Bronchial epithelial cell (primary cell): ENCODE results near the gene REM2. TPM values are rescaled to one million over a fixed set of nuclear protein-coding genes. Genes with fewer than 3 reads are reported as not detected.

Experiments
- DNase-seq: peaks from one replicate; pipeline ENCODE4 v3.0.0-alpha.2; 2010; ENCODE audit warnings: low read depth
- FAIRE-seq: peaks from 2 replicates; lab custom pipeline; 2011; peaks lifted over from hg19 to GRCh38; lab: Jason Lieb, UNC
- H3K27me3 ChIP-seq: 2 replicates; pipeline ENCODE4 v1.5.1; 2011; ENCODE audit warnings: low read length; ENCODE audit not compliant: control insufficient read depth, insufficient read depth
- H3K36me3 ChIP-seq: 2 replicates; pipeline ENCODE4 v1.5.1; 2011; ENCODE audit warnings: low read length; ENCODE audit not compliant: control insufficient read depth, insufficient read depth
- H3K4me3 ChIP-seq: 2 replicates; pipeline ENCODE4 v1.5.1; 2011; ENCODE audit warnings: mild to moderate bottlenecking, low read depth, low read length, control low read depth
- CTCF ChIP-seq: IDR thresholded peaks from 2 replicates; pipeline ENCODE4 v1.5.1; 2011; ENCODE audit warnings: mild to moderate bottlenecking, moderate library complexity, low read length, control low read depth, inconsistent platforms; ENCODE audit not compliant: insufficient read depth, severe bottlenecking
- total RNA-seq: library from RNA; depleted of rRNA; stranded (reverse); fragments of >200 nt; gene quantifications from 2 replicates; pipeline ENCODE4 v1.2.1, GENCODE V29; 2014

The REM2 gene
- total RNA-seq, 1 donor from 2014 or later = not detected

DNA sequence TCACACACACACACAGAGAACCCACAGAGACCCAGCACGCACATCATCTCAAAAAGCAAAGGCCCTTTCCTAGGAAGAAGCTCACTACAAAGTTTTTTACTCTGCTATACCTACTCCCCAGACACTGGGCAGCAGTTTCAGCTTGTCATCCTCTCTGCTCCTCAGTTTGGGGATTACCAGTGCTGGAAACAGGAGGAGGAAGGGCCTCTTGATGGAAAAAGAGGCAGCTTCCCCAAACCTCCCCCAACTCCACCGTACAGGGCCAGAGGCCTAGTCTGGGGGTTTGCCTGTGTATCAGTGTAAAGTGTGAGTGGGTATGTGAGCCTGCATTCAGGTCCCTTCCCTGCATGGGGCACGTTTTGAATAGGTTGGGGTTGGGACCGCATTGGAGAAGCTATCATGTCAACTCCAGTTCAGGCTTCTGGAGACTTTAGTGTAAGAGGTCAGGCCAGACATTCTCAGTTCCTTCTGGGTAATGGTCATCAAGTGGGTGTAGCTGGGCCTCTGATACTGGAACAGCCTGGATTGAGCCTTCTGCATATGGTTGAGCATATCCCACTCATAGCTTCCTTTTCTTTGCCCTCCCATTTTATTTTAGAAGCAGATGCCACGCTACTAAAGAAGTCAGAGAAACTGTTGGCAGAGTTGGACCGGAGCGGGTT is 1.2 kb downstream of the REM2 start:
- FAIRE-seq (no peak), DNase-seq (no peak)
- TF ChIP-seq CTCF = no peak
- no peaks in the 10 kb centered on the region for H3K36me3 ChIP-seq
- H3K4me3 ChIP-seq = no peak overlapping the region
- no peaks in the 10 kb centered on the region for H3K27me3 ChIP-seq

- no peak for DNase-seq
- no peak overlapping the region for H3K4me3 ChIP-seq
- H3K27me3 ChIP-seq = no peaks in the 10 kb centered on the region
- no peaks in the 10 kb centered on the region for H3K36me3 ChIP-seq
- TF ChIP-seq CTCF = no peak
- no peak for FAIRE-seq
Observed at GRCh38 chr14:22884738-22885523, 1.9 kb downstream of the REM2 start.

DNA sequence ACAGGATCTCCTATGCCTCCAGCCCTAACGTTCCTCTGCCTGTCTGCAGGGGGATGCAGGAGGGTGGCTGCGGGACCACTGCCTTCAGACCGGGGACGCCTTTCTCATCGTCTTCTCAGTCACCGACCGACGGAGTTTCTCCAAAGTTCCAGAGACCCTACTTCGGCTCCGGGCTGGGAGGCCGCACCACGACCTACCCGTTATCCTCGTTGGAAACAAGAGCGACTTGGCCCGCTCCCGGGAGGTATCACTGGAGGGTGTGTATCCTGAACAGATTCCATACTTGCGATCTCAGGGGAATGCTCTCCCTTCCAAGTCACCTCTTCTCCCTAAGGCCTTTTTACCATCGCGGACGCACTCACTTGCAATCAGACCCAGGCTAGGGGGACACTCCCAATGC is 3.0 kb downstream of the REM2 start:
- no peak overlapping the region for H3K4me3 ChIP-seq
- no peak for TF ChIP-seq CTCF
- FAIRE-seq (no peak), DNase-seq (no peak)
- no peaks in the 10 kb centered on the region for H3K27me3 ChIP-seq
- H3K36me3 ChIP-seq = no peaks in the 10 kb centered on the region

GRCh38 chr14:22886500-22887259 is 3.7 kb downstream of the REM2 start:
- peak; percentile 52 for DNase-seq
- Histone ChIP-seq H3K4me3 (peak overlapping the region; percentile 54), H3K27me3 (no peaks in the 10 kb centered on the region), H3K36me3 (no peaks in the 10 kb centered on the region)
- TF ChIP-seq CTCF = peak; percentile 36
- FAIRE-seq = no peak

GRCh38 chr14:22887260-22887989 is 4.4 kb downstream of the REM2 start:
- no peak for TF ChIP-seq CTCF
- peak; percentile 91 for DNase-seq
- no peaks in the 10 kb centered on the region for H3K36me3 ChIP-seq
- no peak for FAIRE-seq
- no peaks in the 10 kb centered on the region for H3K27me3 ChIP-seq
- H3K4me3 ChIP-seq = peak overlapping the region; percentile 54
